K562 (cell line): Measurements from ENCODE around the gene TCF23. TPM values are rescaled to one million over a fixed set of nuclear protein-coding genes. Genes with fewer than 3 reads are reported as not detected.

Source experiments
- ZNF79 ChIP-seq: fragments of 250-450 bp; sonication (Bioruptor Pico); IDR thresholded peaks from 2 replicates; pipeline ENCODE4 v1.4.0; 2020; ENCODE audit warnings: low read depth, mild to moderate bottlenecking, moderate library complexity
- polyA plus RNA-seq, 8 experiments: library from polyadenylated mRNA; depleted of rRNA in 4 of 8; stranded (reverse) in 5 of 8; unstranded in 3 of 8; fragments of >200 nt; fragmentation: Nextera tagmentation in 2 of 8; fragmentation: Illumina TruSeq in 1 of 8; extraction: Ambion mirVana in 2 of 8; extraction: Trizol in 1 of 8; gene quantifications; 2 replicates each; pipeline versions ENCODE4 v1.2.1 to v1.2.3, GENCODE V29; 2011 to 2014; ENCODE audit warnings: inconsistent platforms in 1 of 8, missing spikeins in 1 of 8
- total RNA-seq, 7 experiments: library from RNA; depleted of rRNA in 6 of 7; stranded (reverse); fragments of >200 nt in 6 of 7; fragmentation: Illumina TruSeq in 2 of 7; extraction: Trizol in 2 of 7; gene quantifications; 2 replicates each; pipeline versions ENCODE4 v1.2.1 to v1.2.3, GENCODE V29; 2011 to 2021; ENCODE audit warnings: low replicate concordance in 1 of 7
- TF ChIP-seq, protein P1 (sequence below): conservative IDR thresholded peaks from 2 replicates; pipeline ENCODE4 v1.6.1; 2011; ENCODE audit warnings: low read depth, mild to moderate bottlenecking, low read length; ENCODE audit not compliant: control insufficient read depth

TCF23 gene
- total and polyA plus RNA-seq, 9 of the 15 experiments (the other 6 are each of a cell fraction or from before 2014, with no cell fraction given), result 0.07 TPM; not detected in 8

DNA sequence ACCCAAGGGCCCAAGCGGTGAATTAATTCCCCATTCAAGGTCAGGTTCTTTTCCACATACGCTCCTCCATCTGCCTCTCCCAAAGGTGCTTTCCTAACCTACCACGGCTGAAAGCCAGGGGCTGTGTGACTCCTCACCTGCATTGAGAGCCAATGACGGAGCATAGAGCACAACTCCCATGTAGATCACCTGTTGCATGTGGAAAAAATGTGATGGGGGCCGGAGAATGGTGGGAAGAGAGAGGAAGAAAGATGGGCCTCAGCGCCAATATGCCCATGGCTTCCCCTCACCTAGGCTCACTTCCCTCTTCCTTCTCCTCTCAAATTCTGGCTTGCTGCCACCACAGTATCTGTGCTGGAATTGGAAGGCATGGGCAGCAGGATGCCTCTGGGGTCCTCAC, 57.5 kb downstream of the TCF23 start (continued):
- no peak for TF ChIP-seq ZNF79 (CRISPR knock-in tag)
- TF ChIP-seq, protein P1, sequence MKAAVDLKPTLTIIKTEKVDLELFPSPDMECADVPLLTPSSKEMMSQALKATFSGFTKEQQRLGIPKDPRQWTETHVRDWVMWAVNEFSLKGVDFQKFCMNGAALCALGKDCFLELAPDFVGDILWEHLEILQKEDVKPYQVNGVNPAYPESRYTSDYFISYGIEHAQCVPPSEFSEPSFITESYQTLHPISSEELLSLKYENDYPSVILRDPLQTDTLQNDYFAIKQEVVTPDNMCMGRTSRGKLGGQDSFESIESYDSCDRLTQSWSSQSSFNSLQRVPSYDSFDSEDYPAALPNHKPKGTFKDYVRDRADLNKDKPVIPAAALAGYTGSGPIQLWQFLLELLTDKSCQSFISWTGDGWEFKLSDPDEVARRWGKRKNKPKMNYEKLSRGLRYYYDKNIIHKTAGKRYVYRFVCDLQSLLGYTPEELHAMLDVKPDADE, result no peak

Other genes with a start within 250 kb of the TCF23 start
Only the 7 nearest of the 22 such genes appear.
- gene KHK, start 62.2 kb upstream of the TCF23 start, total RNA-seq (2014; rRNA removed), result 5.8 and 9.8 TPM in 2 replicates
- gene KHK, start 62.2 kb upstream of the TCF23 start, total RNA-seq (2014; rRNA removed; fragmentation: Illumina TruSeq; extraction: Trizol), result 2.4 and 3.6 TPM in 2 replicates
- gene KHK, start 62.2 kb upstream of the TCF23 start, total RNA-seq (2015; rRNA removed; fragmentation: Illumina TruSeq; extraction: Trizol), result 8.8 and 9.2 TPM in 2 replicates
- gene KHK, start 62.2 kb upstream of the TCF23 start, total RNA-seq (2021), result 10.7 and 13.2 TPM in 2 replicates
- 3.4 and 3.7 TPM in 2 replicates for gene KHK, start 62.2 kb upstream of the TCF23 start, polyA plus RNA-seq (2011; rRNA removed)
- 6.2 TPM in 2 replicates for gene KHK, start 62.2 kb upstream of the TCF23 start, polyA plus RNA-seq (2014; fragmentation: Illumina TruSeq; extraction: Trizol)
- gene KHK, start 62.2 kb upstream of the TCF23 start, polyA plus RNA-seq (2014; fragmentation: Nextera tagmentation; extraction: Ambion mirVana), result 1 to 10 TPM; 1.5 to 2.7 TPM
- 4.8 and 5.2 TPM in 2 replicates for gene KHK, start 62.2 kb upstream of the TCF23 start, polyA plus RNA-seq (2014; rRNA removed)
- gene CGREF1, start 29.9 kb upstream of the TCF23 start, total RNA-seq (2014; rRNA removed), result 0.50 and 0.53 TPM in 2 replicates
- 0.29 and 0.33 TPM in 2 replicates for gene CGREF1, start 29.9 kb upstream of the TCF23 start, total RNA-seq (2014; rRNA removed; fragmentation: Illumina TruSeq; extraction: Trizol)
- 0.22 and 0.41 TPM in 2 replicates for gene CGREF1, start 29.9 kb upstream of the TCF23 start, total RNA-seq (2015; rRNA removed; fragmentation: Illumina TruSeq; extraction: Trizol)
- 0.44 and 0.72 TPM in 2 replicates for gene CGREF1, start 29.9 kb upstream of the TCF23 start, total RNA-seq (2021)
- 0.24 and 0.49 TPM in 2 replicates for gene CGREF1, start 29.9 kb upstream of the TCF23 start, polyA plus RNA-seq (2011; rRNA removed)
- gene CGREF1, start 29.9 kb upstream of the TCF23 start, polyA plus RNA-seq (2014; fragmentation: Illumina TruSeq; extraction: Trizol), result 0.37 and 0.42 TPM in 2 replicates
- under 1 TPM; 0.07 to 0.10 TPM for gene CGREF1, start 29.9 kb upstream of the TCF23 start, polyA plus RNA-seq (2014; fragmentation: Nextera tagmentation; extraction: Ambion mirVana)
- 0.41 and 0.88 TPM in 2 replicates for gene CGREF1, start 29.9 kb upstream of the TCF23 start, polyA plus RNA-seq (2014; rRNA removed)
- 0.20 TPM in 1 of 2 replicates, not detected in the other for gene ABHD1, start 25.2 kb upstream of the TCF23 start, total RNA-seq (2014; rRNA removed)
- not detected in 2 replicates for gene ABHD1, start 25.2 kb upstream of the TCF23 start, total RNA-seq (2014; rRNA removed; fragmentation: Illumina TruSeq; extraction: Trizol)
- not detected in 2 replicates for gene ABHD1, start 25.2 kb upstream of the TCF23 start, total RNA-seq (2015; rRNA removed; fragmentation: Illumina TruSeq; extraction: Trizol)
- 0.18 TPM in 1 of 2 replicates, not detected in the other for gene ABHD1, start 25.2 kb upstream of the TCF23 start, total RNA-seq (2021)
- gene ABHD1, start 25.2 kb upstream of the TCF23 start, polyA plus RNA-seq (2011; rRNA removed), result 0.10 and 0.57 TPM in 2 replicates
- gene ABHD1, start 25.2 kb upstream of the TCF23 start, polyA plus RNA-seq (2014; fragmentation: Illumina TruSeq; extraction: Trizol), result 0.10 and 0.28 TPM in 2 replicates
- under 1 TPM in 1 of 2 experiments, not detected in 1; 0.11 TPM for gene ABHD1, start 25.2 kb upstream of the TCF23 start, polyA plus RNA-seq (2014; fragmentation: Nextera tagmentation; extraction: Ambion mirVana)
- gene ABHD1, start 25.2 kb upstream of the TCF23 start, polyA plus RNA-seq (2014; rRNA removed), result 0.16 TPM in 1 of 2 replicates, not detected in the other
- gene PREB, start 14.4 kb upstream of the TCF23 start, total RNA-seq (2014; rRNA removed), result 67.2 and 83.1 TPM in 2 replicates
- 32.5 and 44.3 TPM in 2 replicates for gene PREB, start 14.4 kb upstream of the TCF23 start, total RNA-seq (2014; rRNA removed; fragmentation: Illumina TruSeq; extraction: Trizol)
- 60.9 and 62.3 TPM in 2 replicates for gene PREB, start 14.4 kb upstream of the TCF23 start, total RNA-seq (2015; rRNA removed; fragmentation: Illumina TruSeq; extraction: Trizol)
- gene PREB, start 14.4 kb upstream of the TCF23 start, total RNA-seq (2021), result 74.8 and 79.1 TPM in 2 replicates
- 77.9 and 87.2 TPM in 2 replicates for gene PREB, start 14.4 kb upstream of the TCF23 start, polyA plus RNA-seq (2011; rRNA removed)
- 78.8 and 84.2 TPM in 2 replicates for gene PREB, start 14.4 kb upstream of the TCF23 start, polyA plus RNA-seq (2014; fragmentation: Illumina TruSeq; extraction: Trizol)
- gene PREB, start 14.4 kb upstream of the TCF23 start, polyA plus RNA-seq (2014; fragmentation: Nextera tagmentation; extraction: Ambion mirVana), result 10 to 100 TPM; 35.1 to 35.4 TPM
- gene PREB, start 14.4 kb upstream of the TCF23 start, polyA plus RNA-seq (2014; rRNA removed), result 74.8 and 78.8 TPM in 2 replicates
- not detected in 2 replicates for gene PRR30, start 9.6 kb upstream of the TCF23 start, total RNA-seq (2014; rRNA removed)
- not detected in 2 replicates for gene PRR30, start 9.6 kb upstream of the TCF23 start, total RNA-seq (2014; rRNA removed; fragmentation: Illumina TruSeq; extraction: Trizol)
- not detected in 2 replicates for gene PRR30, start 9.6 kb upstream of the TCF23 start, total RNA-seq (2015; rRNA removed; fragmentation: Illumina TruSeq; extraction: Trizol)
- gene PRR30, start 9.6 kb upstream of the TCF23 start, total RNA-seq (2021), result not detected in 2 replicates
- gene PRR30, start 9.6 kb upstream of the TCF23 start, polyA plus RNA-seq (2011; rRNA removed), result not detected in 2 replicates
- gene PRR30, start 9.6 kb upstream of the TCF23 start, polyA plus RNA-seq (2014; fragmentation: Illumina TruSeq; extraction: Trizol), result not detected in 2 replicates
- not detected for gene PRR30, start 9.6 kb upstream of the TCF23 start, polyA plus RNA-seq (2014; fragmentation: Nextera tagmentation; extraction: Ambion mirVana)
- gene PRR30, start 9.6 kb upstream of the TCF23 start, polyA plus RNA-seq (2014; rRNA removed), result not detected in 2 replicates
- gene ATRAID, start 63.0 kb downstream of the TCF23 start, total RNA-seq (2014; rRNA removed), result 70.2 and 93.5 TPM in 2 replicates
- 82.3 and 88.2 TPM in 2 replicates for gene ATRAID, start 63.0 kb downstream of the TCF23 start, total RNA-seq (2014; rRNA removed; fragmentation: Illumina TruSeq; extraction: Trizol)
- 99.1 and 108 TPM in 2 replicates for gene ATRAID, start 63.0 kb downstream of the TCF23 start, total RNA-seq (2015; rRNA removed; fragmentation: Illumina TruSeq; extraction: Trizol)
- 75.4 and 78.7 TPM in 2 replicates for gene ATRAID, start 63.0 kb downstream of the TCF23 start, total RNA-seq (2021)
- 168 and 174 TPM in 2 replicates for gene ATRAID, start 63.0 kb downstream of the TCF23 start, polyA plus RNA-seq (2011; rRNA removed)
- gene ATRAID, start 63.0 kb downstream of the TCF23 start, polyA plus RNA-seq (2014; fragmentation: Illumina TruSeq; extraction: Trizol), result 104 and 134 TPM in 2 replicates
- gene ATRAID, start 63.0 kb downstream of the TCF23 start, polyA plus RNA-seq (2014; fragmentation: Nextera tagmentation; extraction: Ambion mirVana), result 100 to 1,000 TPM; 122 to 187 TPM
- 106 and 108 TPM in 2 replicates for gene ATRAID, start 63.0 kb downstream of the TCF23 start, polyA plus RNA-seq (2014; rRNA removed)
- gene SLC5A6, start 63.3 kb downstream of the TCF23 start, total RNA-seq (2014; rRNA removed), result 90.6 and 121 TPM in 2 replicates
- 64.6 and 82.7 TPM in 2 replicates for gene SLC5A6, start 63.3 kb downstream of the TCF23 start, total RNA-seq (2014; rRNA removed; fragmentation: Illumina TruSeq; extraction: Trizol)
- 107 and 112 TPM in 2 replicates for gene SLC5A6, start 63.3 kb downstream of the TCF23 start, total RNA-seq (2015; rRNA removed; fragmentation: Illumina TruSeq; extraction: Trizol)
- gene SLC5A6, start 63.3 kb downstream of the TCF23 start, total RNA-seq (2021), result 137 and 143 TPM in 2 replicates
- gene SLC5A6, start 63.3 kb downstream of the TCF23 start, polyA plus RNA-seq (2011; rRNA removed), result 125 and 140 TPM in 2 replicates
- 117 and 121 TPM in 2 replicates for gene SLC5A6, start 63.3 kb downstream of the TCF23 start, polyA plus RNA-seq (2014; fragmentation: Illumina TruSeq; extraction: Trizol)
- gene SLC5A6, start 63.3 kb downstream of the TCF23 start, polyA plus RNA-seq (2014; fragmentation: Nextera tagmentation; extraction: Ambion mirVana), result 10 to 100 TPM; 32.6 to 92.7 TPM
- 120 and 126 TPM in 2 replicates for gene SLC5A6, start 63.3 kb downstream of the TCF23 start, polyA plus RNA-seq (2014; rRNA removed)